IMR-90 (cell line): ENCODE measurements around the gene AQP12B.

ENCODE experiments used
- BHLHE40 ChIP-seq: fragments of 150-350 bp; IDR thresholded peaks from 2 replicates; pipeline ENCODE4 v1.6.1; 2016; ENCODE audit warnings: mild to moderate bottlenecking, low read depth, low read length
- CEBPB ChIP-seq: IDR thresholded peaks from 2 replicates; pipeline ENCODE4 v1.6.1; 2012; ENCODE audit warnings: low read depth, low read length, improper control_type of control experiment
- CTCF ChIP-seq: conservative IDR thresholded peaks from 2 replicates; pipeline ENCODE4 v1.5.1; 2012; ENCODE audit warnings: mild to moderate bottlenecking, low read depth, low read length, improper control_type of control experiment
- ELK1 ChIP-seq: fragments of 150-350 bp; IDR thresholded peaks from 2 replicates; pipeline ENCODE4 v1.6.1; 2016; ENCODE audit warnings: low read depth, mild to moderate bottlenecking, low read length, moderate library complexity, borderline replicate concordance
- MAZ ChIP-seq: IDR thresholded peaks from 2 replicates; pipeline ENCODE4 v1.6.1; 2012; ENCODE audit warnings: low read depth, mild to moderate bottlenecking, low read length, improper control_type of control experiment, moderate library complexity, borderline replicate concordance
- POLR2A ChIP-seq: IDR thresholded peaks from 2 replicates; pipeline ENCODE4 v1.6.1; 2012; ENCODE audit warnings: mild to moderate bottlenecking, low read depth, low read length
- RAD21 ChIP-seq: IDR thresholded peaks from 2 replicates; pipeline ENCODE4 v1.6.1; 2012; ENCODE audit warnings: low read length, improper control_type of control experiment
- RFX5 ChIP-seq: IDR thresholded peaks from 2 replicates; pipeline ENCODE4 v1.8.0; 2012; ENCODE audit warnings: low read depth, mild to moderate bottlenecking, low read length, moderate library complexity
- SMC3 ChIP-seq: fragments of 150-350 bp; IDR thresholded peaks from 2 replicates; pipeline ENCODE4 v1.6.1; 2016; ENCODE audit warnings: low read depth, mild to moderate bottlenecking, antibody characterized with exemption, low read length, moderate library complexity
- USF2 ChIP-seq: fragments of 150-350 bp; IDR thresholded peaks from 2 replicates; pipeline ENCODE4 v1.6.1; 2017; ENCODE audit warnings: mild to moderate bottlenecking, antibody characterized with exemption, low read length, low read depth

GRCh38 chr2:240730501-240731177, 48.0 kb upstream of the AQP12B start:
- no peak for TF ChIP-seq ELK1
- no peak for TF ChIP-seq CTCF
- TF ChIP-seq POLR2A = no peak
- TF ChIP-seq MAZ = no peak
- no peak for TF ChIP-seq RFX5
- no peak for TF ChIP-seq BHLHE40
- no peak for TF ChIP-seq CEBPB
- no peak for TF ChIP-seq RAD21
- no peak for TF ChIP-seq USF2
- TF ChIP-seq SMC3 = no peak
